HG02840 (cell line): ENCODE data around the gene GRPEL1.
A peak's percentile ranks its signal among the peaks of the same experiment; 100 is the strongest.

Experiments used
- ATAC-seq: cut with Tn5 transposase; IDR thresholded peaks from one replicate; pipeline ENCODE4 v1.9.1; 2021; ENCODE audit warnings: mild to moderate bottlenecking, moderate library complexity, moderate number of reproducible peaks; ENCODE audit not compliant: unreplicated experiment, low FRiP score

The GRPEL1 gene

GRCh38 chr4:7046971-7047370 is 20.9 kb downstream of the GRPEL1 start:
- ATAC-seq, result no peak

- ATAC-seq, result no peak
These were observed 21.6 kb downstream of the GRPEL1 start for GRCh38 chr4:7045961-7046921.

- no peak for ATAC-seq
These were observed 22.3 kb downstream of the GRPEL1 start for GRCh38 chr4:7045553-7045952.

GRCh38 chr4:7044137-7044930 is 23.5 kb downstream of the GRPEL1 start:
- no peak for ATAC-seq

GRCh38 chr4:7043284-7044136 is 24.4 kb downstream of the GRPEL1 start, which contains the start of gene TADA2B:
TADA2B (plus strand) TSS chr4:7043372; CDS start chr4:7043580, 208 bp downstream.
- peak; percentile 25 for ATAC-seq

GRCh38 chr4:7042503-7043283 is 25.2 kb downstream of the GRPEL1 start:
- ATAC-seq, result peak; percentile 83

GRCh38 chr4:7041801-7042502 is 25.9 kb downstream of the GRPEL1 start:
- no peak for ATAC-seq

GRCh38 chr4:7041246-7041645 is 26.6 kb downstream of the GRPEL1 start:
- ATAC-seq, result no peak

GRCh38 chr4:7040765-7041164 is 27.1 kb downstream of the GRPEL1 start:
- ATAC-seq, result no peak

GRCh38 chr4:7037425-7037824 is 30.4 kb downstream of the GRPEL1 start:
- ATAC-seq, result no peak

- ATAC-seq, result no peak
These were observed 33.4 kb downstream of the GRPEL1 start for GRCh38 chr4:7034262-7035081.

GRCh38 chr4:7032596-7032995 is 35.3 kb downstream of the GRPEL1 start:
- ATAC-seq, result no peak

GRCh38 chr4:7031558-7032449 is 36.1 kb downstream of the GRPEL1 start:
- ATAC-seq, result no peak

GRCh38 chr4:7030856-7031255 is 37.0 kb downstream of the GRPEL1 start:
- no peak for ATAC-seq

- ATAC-seq, result no peak
These were observed 37.9 kb downstream of the GRPEL1 start for GRCh38 chr4:7029921-7030320.

GRCh38 chr4:7029212-7029611 is 38.7 kb downstream of the GRPEL1 start:
- ATAC-seq, result no peak

GRCh38 chr4:7027913-7028312 is 40.0 kb downstream of the GRPEL1 start:
- ATAC-seq, result no peak
